ENCODE measurements around the gene SLX9.

- TF ChIP-seq CTCF (IDR thresholded peaks at IDR 0.05; ENCODE audit: low read length) (no peak), EZH2 (IDR thresholded peaks at IDR 0.05; ENCODE audit: borderline replicate concordance, low read length) (no peak)
These were observed 11.5 kb downstream of the SLX9 start for GRCh38 chr21:44951186-44951915.
